ENCODE data around the gene ATAD5. TPM values are rescaled to one million over a fixed set of nuclear protein-coding genes. Genes with fewer than 3 reads are reported as not detected.
A peak's percentile ranks its signal among the peaks of the same experiment; 100 is the strongest.

Gene ATAD5
- 10.7 and 18.1 TPM in 2 replicates for total RNA-seq (2016; rRNA removed; fragmentation: Illumina TruSeq; extraction: Trizol)
- 3.1 and 3.7 TPM in 2 replicates for total RNA-seq (2016; cell fraction: cytosol; rRNA removed; fragmentation: Illumina TruSeq; extraction: Trizol; ENCODE audit: low read depth)
- total RNA-seq (2016; cell fraction: insoluble cytoplasmic fraction; rRNA removed; fragmentation: Illumina TruSeq; extraction: Trizol), result 10.6 and 18.0 TPM in 2 replicates
- 4.3 and 4.4 TPM in 2 replicates for total RNA-seq (2016; cell fraction: membrane; rRNA removed; fragmentation: Illumina TruSeq; extraction: Trizol)
- 20.1 and 22.3 TPM in 2 replicates for total RNA-seq (2016; cell fraction: nucleus; rRNA removed; fragmentation: Illumina TruSeq; extraction: Trizol)
- 1.1 and 1.8 TPM in 2 replicates for polyA plus RNA-seq (2011; rRNA removed)
- 0.49 and 0.54 TPM in 2 replicates for polyA plus RNA-seq (2011; cell fraction: cytosol; rRNA removed)
- 1.6 and 1.7 TPM in 2 replicates for polyA plus RNA-seq (2011; cell fraction: nucleus; rRNA removed)
- polyA plus RNA-seq (2012), result 1.2 and 2.2 TPM in 2 replicates
- 0.09 and 0.11 TPM in 2 replicates for polyA plus RNA-seq (2016; cell fraction: cytosol; fragmentation: Illumina TruSeq; extraction: Trizol; ENCODE audit: low read depth)
- 6.8 and 6.9 TPM in 2 replicates for polyA plus RNA-seq (2016; cell fraction: insoluble cytoplasmic fraction; fragmentation: Illumina TruSeq; extraction: Trizol; ENCODE audit: low read depth)
- 0.26 and 0.35 TPM in 2 replicates for polyA plus RNA-seq (2016; cell fraction: membrane; fragmentation: Illumina TruSeq; extraction: Trizol; ENCODE audit: low read depth)
- 8.6 and 10.0 TPM in 2 replicates for polyA plus RNA-seq (2016; cell fraction: nucleus; fragmentation: Illumina TruSeq; extraction: Trizol; ENCODE audit: insufficient read depth, low read depth)
- 1.8 and 3.2 TPM in 2 replicates for polyA minus RNA-seq (2011; rRNA and poly(A)+ RNA removed; ENCODE audit: low replicate concordance)
- polyA minus RNA-seq (2011; cell fraction: cytosol; rRNA and poly(A)+ RNA removed), result 3.2 and 4.7 TPM in 2 replicates
- polyA minus RNA-seq (2011; cell fraction: nucleus; rRNA and poly(A)+ RNA removed), result 12.1 and 15.1 TPM in 2 replicates
- Bru-seq, nascent RNA, result percentile 53 among the genes with signal in this experiment
- percentile 62 among the genes with signal in this experiment for BruChase-seq, experiment 1, labeled RNA remaining after a 6-hour chase
- percentile 66 among the genes with signal in this experiment for BruChase-seq, experiment 2, labeled RNA remaining after a 2-hour chase
- long read RNA-seq, experiment 1, partial matches to known transcripts, result 6 of 8 reads
- long read RNA-seq, experiment 1, other reads (novel, unspliced or antisense), result 2 of 8 reads
- long read RNA-seq, experiment 2, partial matches to known transcripts, result 1 of 3 reads
- long read RNA-seq, experiment 2, other reads (novel, unspliced or antisense), result 2 of 3 reads

DNA sequence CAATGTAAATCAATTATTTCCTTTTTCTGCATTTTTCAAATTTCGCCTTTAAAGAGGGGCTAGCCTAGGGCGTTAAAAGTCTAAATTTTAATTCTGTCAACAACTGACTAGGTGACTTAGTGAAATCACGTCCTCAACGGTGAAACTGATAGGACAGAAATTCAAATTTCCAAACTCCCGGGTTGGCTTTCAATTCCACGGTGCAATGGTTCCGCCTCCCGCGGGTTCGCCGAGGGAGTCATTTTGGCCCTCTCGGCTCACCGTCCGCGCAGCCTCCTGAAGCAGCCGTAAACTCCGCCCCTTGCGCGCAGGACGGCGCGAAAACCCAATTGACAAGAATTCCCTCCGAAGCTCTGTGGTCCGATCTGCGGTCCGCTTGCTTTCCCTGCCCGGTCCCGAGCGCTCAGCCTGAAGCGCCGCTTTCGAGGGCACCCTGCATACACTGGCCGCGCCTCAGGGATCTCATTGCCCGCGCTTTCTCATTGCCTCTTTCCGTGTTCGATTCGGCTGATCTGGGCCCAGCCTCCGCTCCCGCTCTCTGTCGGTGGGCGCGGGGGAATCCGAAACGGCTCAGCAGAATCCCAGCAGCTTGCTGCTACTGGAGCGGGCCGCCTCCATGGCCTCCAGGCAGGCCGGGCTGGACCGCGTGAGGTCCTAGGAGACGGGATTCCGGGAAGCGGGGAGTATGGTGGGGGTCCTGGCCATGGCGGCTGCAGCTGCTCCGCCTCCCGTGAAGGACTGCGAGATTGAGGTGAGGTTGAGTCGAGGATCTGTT, at the start of gene ATAD5:
Gene ATAD5 (plus strand): TSS at position 304 of the 775 bp plus-strand sequence. CDS start 382 bp downstream, at position 686.
- peak; percentile 91 for ATAC-seq
- no peak for TF ChIP-seq ZNF616 (CRISPR knock-in tag; IDR thresholded peaks at IDR 0.05; ENCODE audit: low read depth)
- TF ChIP-seq ERF (CRISPR knock-in tag; IDR thresholded peaks at IDR 0.05), result peak; percentile 73
- TF ChIP-seq RFXAP (CRISPR knock-in tag; IDR thresholded peaks at IDR 0.05; ENCODE audit: borderline replicate concordance), result peak; percentile 88; the same call in 1 of the 2 replicates
- peak; percentile 73; the same call in 1 of the 2 replicates for TF ChIP-seq RXRA (CRISPR knock-in tag; IDR thresholded peaks at IDR 0.05)
- TF ChIP-seq, protein P1, sequence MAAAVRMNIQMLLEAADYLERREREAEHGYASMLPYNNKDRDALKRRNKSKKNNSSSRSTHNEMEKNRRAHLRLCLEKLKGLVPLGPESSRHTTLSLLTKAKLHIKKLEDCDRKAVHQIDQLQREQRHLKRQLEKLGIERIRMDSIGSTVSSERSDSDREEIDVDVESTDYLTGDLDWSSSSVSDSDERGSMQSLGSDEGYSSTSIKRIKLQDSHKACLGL (CRISPR knock-in tag; IDR thresholded peaks at IDR 0.05), result peak; percentile 55; the same call in 1 of the 2 replicates
- peak; percentile 100 for TF ChIP-seq ARID4A (CRISPR knock-in tag; IDR thresholded peaks at IDR 0.05; ENCODE audit: borderline replicate concordance)
- no peak for TF ChIP-seq PAF1 (CRISPR knock-in tag; IDR thresholded peaks at IDR 0.05)
- TF ChIP-seq ZMYM3 (CRISPR knock-in tag; IDR thresholded peaks at IDR 0.05), result peak; percentile 49; the same call in 1 of the 2 replicates
- TF ChIP-seq FIP1L1 (IDR thresholded peaks at IDR 0.05; ENCODE audit: borderline replicate concordance, insufficient read depth, low read depth, low read length), result no peak
- peak; percentile 96 for TF ChIP-seq KDM2A (CRISPR knock-in tag; IDR thresholded peaks at IDR 0.05; ENCODE audit: borderline replicate concordance, low read depth)
- TF ChIP-seq E2F1 (CRISPR knock-in tag; IDR thresholded peaks at IDR 0.05), result peak; percentile 97

More for the DNA sequence above, at the start of gene ATAD5:
- Histone ChIP-seq H3K79me2 (ENCODE audit: insufficient read depth, low read length) (peaks cover 23% of the 10 kb centered on the region), H3K27me3 (ENCODE audit: control insufficient read depth in 1 of 2, insufficient read depth in 2 of 2, low read length in 2 of 2) (no peaks in the 10 kb centered on the region; a peak in 1 of 5 replicates), H3K4me3 (replicated peaks in 1 of 3; ENCODE audit: insufficient read depth in 1 of 3, low read depth in 2 of 3, low read length in 3 of 3) (peak within 1 kb of the TSS; percentile 92 to 97 (median 92)), H3K4me1 (ENCODE audit: insufficient read depth, low read length) (peaks cover 32% of the 10 kb centered on the region), H2AFZ (ENCODE audit: low read length) (peak within 1 kb of the TSS; percentile 93), H3K4me2 (ENCODE audit: low read depth, low read length) (peak within 1 kb of the TSS; percentile 92), H3K9me3 (ENCODE audit: low read length) (no peaks in the 10 kb centered on the region), H4K20me1 (ENCODE audit: insufficient read depth, low read length) (no peaks in the 10 kb centered on the region), H3K9ac (ENCODE audit: insufficient read depth, low read depth, low read length) (peak within 1 kb of the TSS; percentile 84), H3K36me3 (replicated peaks in 1 of 2; ENCODE audit: control insufficient read depth in 1 of 2, insufficient read depth in 2 of 2, low read length in 2 of 2) (peaks cover 0 to 4% of the 10 kb centered on the region in 2 experiments; a peak in 2 of 5 replicates), H3K27ac (ENCODE audit: extremely low read length, insufficient read depth, low read length) (peak within 1 kb of the TSS; percentile 87)
- FAIRE-seq, result peak; percentile 65
- in situ Hi-C loops (cut with HindIII; ENCODE audit: extremely low pct_ligation_motif_present, low pct_unique_long_range_greater_than_20kb) (no loop called here), intact Hi-C loops (cut with micrococcal nuclease; ENCODE audit: unreplicated experiment) (no loop called here)
- no TSS peak for BruUV-seq (replicated peaks)
- ChIA-PET POLR2A (interaction anchor here (0.9 kb wide), 1 partner anchor 100 kb away, joined by 3 read pairs; no protein-coding TSS in a partner anchor), CTCF (ENCODE audit: low intra/inter-chr PET ratio, low total read pairs) (no interaction called here)
- WGBS (ENCODE audit: low lambda C conversion rate), result 0% methylated on average over 23 of the region's 59 CpGs
- DNase-seq (ENCODE audit: low spot score), result peak; percentile 84

Measured in HepG2 (cell line).